Testis (tissue), 2 donors: ENCODE results near the gene MAP3K7CL.

ENCODE experiments used
- CTCF ChIP-seq, 3 experiments: fragments of 450-650 bp in 2 of 3; fragments of 200-600 bp in 1 of 3; sonication (generic) in 1 of 3; IDR thresholded peaks; one replicate each; pipeline ENCODE4 v1.5.1; 2016 to 2019; ENCODE audit warnings: antibody characterized with exemption in 3 of 3, mild to moderate bottlenecking in 2 of 3, moderate library complexity in 1 of 3
- POLR2A ChIP-seq: fragments of 450-650 bp; IDR thresholded peaks from one replicate; pipeline ENCODE4 v1.6.1; 2017; ENCODE audit warnings: antibody characterized with exemption, mild to moderate bottlenecking, moderate library complexity

- TF ChIP-seq POLR2A (no peak), CTCF (IDR thresholded peaks at IDR 0.05) (no peak)
Observed at GRCh38 chr21:29215709-29216108, 85.3 kb downstream of the MAP3K7CL start.
